ENCODE data around the gene TMEM218. TPM values are rescaled to one million over a fixed set of nuclear protein-coding genes. Genes with fewer than 3 reads are reported as not detected.
A peak's percentile ranks its signal among the peaks of the same experiment; 100 is the strongest.

The TMEM218 gene
- total RNA-seq, 1 experiment from 2014 or later, result 20.5 TPM

DNA sequence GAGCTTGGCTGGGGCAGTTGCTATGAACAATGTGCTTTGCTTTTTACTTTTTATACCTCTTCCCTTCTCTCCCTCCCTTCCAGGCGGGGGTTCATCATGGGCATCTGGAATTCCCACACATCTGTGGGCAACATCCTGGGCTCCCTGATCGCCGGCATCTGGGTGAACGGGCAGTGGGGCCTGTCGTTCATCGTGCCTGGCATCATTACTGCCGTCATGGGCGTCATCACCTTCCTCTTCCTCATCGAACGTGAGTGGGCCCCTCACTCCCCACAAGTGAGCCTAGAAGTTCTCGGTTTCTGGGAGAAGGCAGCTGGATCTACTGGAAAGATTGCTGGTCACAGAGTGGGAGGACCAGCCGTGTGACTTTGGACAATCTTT is 30.9 kb downstream of the TMEM218 start:
- POLR2A ChIA-PET (ENCODE audit: unreplicated experiment), result no interaction called here
- no peak for TF ChIP-seq EZH2 (IDR thresholded peaks at IDR 0.05; ENCODE audit: low read depth)
- TF ChIP-seq, protein P1, sequence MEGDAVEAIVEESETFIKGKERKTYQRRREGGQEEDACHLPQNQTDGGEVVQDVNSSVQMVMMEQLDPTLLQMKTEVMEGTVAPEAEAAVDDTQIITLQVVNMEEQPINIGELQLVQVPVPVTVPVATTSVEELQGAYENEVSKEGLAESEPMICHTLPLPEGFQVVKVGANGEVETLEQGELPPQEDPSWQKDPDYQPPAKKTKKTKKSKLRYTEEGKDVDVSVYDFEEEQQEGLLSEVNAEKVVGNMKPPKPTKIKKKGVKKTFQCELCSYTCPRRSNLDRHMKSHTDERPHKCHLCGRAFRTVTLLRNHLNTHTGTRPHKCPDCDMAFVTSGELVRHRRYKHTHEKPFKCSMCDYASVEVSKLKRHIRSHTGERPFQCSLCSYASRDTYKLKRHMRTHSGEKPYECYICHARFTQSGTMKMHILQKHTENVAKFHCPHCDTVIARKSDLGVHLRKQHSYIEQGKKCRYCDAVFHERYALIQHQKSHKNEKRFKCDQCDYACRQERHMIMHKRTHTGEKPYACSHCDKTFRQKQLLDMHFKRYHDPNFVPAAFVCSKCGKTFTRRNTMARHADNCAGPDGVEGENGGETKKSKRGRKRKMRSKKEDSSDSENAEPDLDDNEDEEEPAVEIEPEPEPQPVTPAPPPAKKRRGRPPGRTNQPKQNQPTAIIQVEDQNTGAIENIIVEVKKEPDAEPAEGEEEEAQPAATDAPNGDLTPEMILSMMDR (conservative IDR thresholded peaks at IDR 0.05), result no peak
- no peak for DNase-seq
- Histone ChIP-seq H2AFZ (no peak overlapping the region), H3K9me2 (ENCODE audit: insufficient read depth) (no peaks in the 10 kb centered on the region), H3K79me2 (ENCODE audit: low read depth) (no peaks in the 10 kb centered on the region), H3K27ac (peak overlapping the region; percentile 80; the same call in 1 of the 2 replicates), H3K4me1 (replicated peaks; ENCODE audit: insufficient read depth) (peaks cover 78% of the 10 kb centered on the region), H4K20me1 (ENCODE audit: insufficient read depth) (no peaks in the 10 kb centered on the region), H3F3A (ENCODE audit: insufficient read depth, low read depth) (peaks cover 29% of the 10 kb centered on the region; the same call in 1 of the 2 replicates), H3K4me2 (no peak overlapping the region), H3K4me3 (no peak overlapping the region), H3K9me3 (ENCODE audit: insufficient read depth, low read depth) (no peaks in the 10 kb centered on the region), H3K27me3 (ENCODE audit: insufficient read depth, low read depth) (no peaks in the 10 kb centered on the region), H3K36me3 (ENCODE audit: low read depth) (no peaks in the 10 kb centered on the region)
- no TSS peak for BruUV-seq (replicated peaks)
- CTCF ChIA-PET, result no interaction called here
- intact Hi-C loops (cut with micrococcal nuclease; ENCODE audit: unreplicated experiment), result no loop called here

DNA sequence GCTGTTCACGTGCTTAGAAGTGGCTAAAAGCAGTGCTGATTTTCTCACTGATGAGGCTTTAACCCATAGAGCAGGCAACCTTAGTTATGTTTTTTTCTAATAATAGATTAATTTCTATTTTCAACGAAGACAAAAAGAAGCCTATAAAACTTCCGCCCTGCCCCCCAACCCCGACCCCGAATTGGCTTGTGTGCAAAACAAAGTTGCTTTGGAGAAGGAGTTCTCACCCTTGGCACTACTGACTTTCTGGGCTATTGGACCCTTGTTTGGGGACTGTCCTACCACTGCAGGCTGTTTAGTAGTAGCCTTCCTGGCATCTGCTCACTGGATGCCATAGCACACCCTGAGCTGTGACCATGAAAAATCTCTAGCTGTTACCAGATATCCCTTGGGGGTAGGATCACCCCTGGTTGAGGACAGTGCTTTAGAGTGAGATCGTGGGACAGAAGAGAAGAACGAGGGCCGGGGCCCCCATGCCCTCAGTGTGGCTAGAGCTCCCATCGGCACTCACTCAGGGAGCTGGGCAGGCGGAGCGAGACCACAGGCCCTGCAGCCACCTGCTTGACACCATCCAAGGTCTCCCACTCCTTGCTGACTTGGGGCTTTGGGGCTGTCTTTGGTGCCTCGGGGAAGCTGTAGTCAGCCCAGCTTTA is 31.4 kb downstream of the TMEM218 start:
- TSS peak; percentile 5 for BruUV-seq (replicated peaks)
- CTCF ChIA-PET, result interaction anchor here (0.6 kb wide), 1 partner anchor 406 kb away, joined by 4 read pairs; the partner anchor contains the start of gene SPA17
- no peaks in the 10 kb centered on the region for H4K20me1 ChIP-seq (ENCODE audit: insufficient read depth)
- POLR2A ChIA-PET (ENCODE audit: unreplicated experiment), result interaction anchor here (0.6 kb wide), 2 partner anchors 15 to 813 kb away, joined by 3 read pairs; no protein-coding TSS in a partner anchor
- peaks cover 29% of the 10 kb centered on the region; the same call in 1 of the 2 replicates for H3F3A ChIP-seq (ENCODE audit: insufficient read depth, low read depth)
- H3K4me3 ChIP-seq, result no peak overlapping the region
- DNase-seq, result no peak
- intact Hi-C loops (cut with micrococcal nuclease; ENCODE audit: unreplicated experiment), result loop anchor here (2.0 to 5.0 kb wide), 2 partner anchors 31 to 118 kb away; partner anchors contain the start of gene TMEM218
- no peaks in the 10 kb centered on the region for H3K27me3 ChIP-seq (ENCODE audit: insufficient read depth, low read depth)
- H3K36me3 ChIP-seq (ENCODE audit: low read depth), result no peaks in the 10 kb centered on the region
- no peaks in the 10 kb centered on the region for H3K79me2 ChIP-seq (ENCODE audit: low read depth)
- H3K4me1 ChIP-seq (replicated peaks; ENCODE audit: insufficient read depth), result peaks cover 82% of the 10 kb centered on the region
- TF ChIP-seq, protein P1 (conservative IDR thresholded peaks at IDR 0.05), result no peak
- no peak for TF ChIP-seq EZH2 (IDR thresholded peaks at IDR 0.05; ENCODE audit: low read depth)
- H3K9me2 ChIP-seq (ENCODE audit: insufficient read depth), result no peaks in the 10 kb centered on the region
- H3K9me3 ChIP-seq (ENCODE audit: insufficient read depth, low read depth), result no peaks in the 10 kb centered on the region
- H3K4me2 ChIP-seq, result no peak overlapping the region
- H2AFZ ChIP-seq, result no peak overlapping the region
- peak overlapping the region; percentile 80 for H3K27ac ChIP-seq

DNA sequence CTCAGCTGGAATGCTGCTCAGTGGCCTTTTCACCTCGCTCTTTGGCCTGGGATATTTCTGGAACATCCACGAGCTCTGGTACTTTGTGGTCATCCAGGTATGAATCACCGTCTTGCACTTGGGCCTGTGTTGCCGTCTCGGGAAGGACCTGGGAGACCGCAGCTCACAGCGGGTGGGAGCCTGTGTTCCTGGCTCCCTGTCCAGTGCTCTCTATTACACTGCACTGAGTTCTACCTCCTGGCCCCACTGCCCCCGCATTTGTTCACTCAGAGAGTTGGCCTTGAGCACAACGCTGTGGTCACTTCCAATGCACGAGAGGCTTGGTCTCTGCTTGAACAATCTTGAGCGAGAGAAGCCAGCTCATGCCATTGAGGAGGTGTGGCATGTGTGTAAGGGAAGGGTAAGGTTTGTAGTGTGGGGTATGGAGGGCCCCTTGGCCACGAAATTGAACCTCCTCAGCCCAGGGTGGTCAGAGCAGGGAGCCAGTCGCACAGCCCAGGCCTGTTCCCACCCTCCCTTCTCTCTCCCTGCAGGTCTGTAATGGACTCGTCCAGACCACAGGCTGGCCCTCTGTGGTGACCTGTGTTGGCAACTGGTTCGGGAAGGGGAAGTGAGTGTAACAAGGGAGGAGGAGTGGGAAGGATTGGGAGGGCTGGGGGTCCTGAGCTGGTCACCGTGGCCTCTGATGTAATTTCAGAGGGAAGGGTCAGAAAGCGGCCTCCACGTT is 32.1 kb downstream of the TMEM218 start:
- peaks cover 28% of the 10 kb centered on the region; the same call in 1 of the 2 replicates for H3F3A ChIP-seq (ENCODE audit: insufficient read depth, low read depth)
- no peaks in the 10 kb centered on the region for H3K9me2 ChIP-seq (ENCODE audit: insufficient read depth)
- H2AFZ ChIP-seq, result no peak overlapping the region
- no peaks in the 10 kb centered on the region for H3K27me3 ChIP-seq (ENCODE audit: insufficient read depth, low read depth)
- no peaks in the 10 kb centered on the region for H4K20me1 ChIP-seq (ENCODE audit: insufficient read depth)
- POLR2A ChIA-PET (ENCODE audit: unreplicated experiment), result interaction anchor here (0.6 to 1.2 kb wide), 4 partner anchors 9 to 813 kb away, joined by 3 to 4 read pairs (median 3); partner anchors contain the start of gene TMEM218
- peak overlapping the region; percentile 80 for H3K27ac ChIP-seq
- H3K4me3 ChIP-seq, result no peak overlapping the region
- H3K4me2 ChIP-seq, result peak overlapping the region; percentile 40; the same call in 1 of the 2 replicates
- DNase-seq, result peak; percentile 49 to 74
- intact Hi-C loops (cut with micrococcal nuclease; ENCODE audit: unreplicated experiment), result loop anchor here (2.0 to 5.0 kb wide), 2 partner anchors 31 to 117 kb away; partner anchors contain the start of gene TMEM218
- H3K36me3 ChIP-seq (ENCODE audit: low read depth), result no peaks in the 10 kb centered on the region
- BruUV-seq (replicated peaks), result no TSS peak
- no peaks in the 10 kb centered on the region for H3K79me2 ChIP-seq (ENCODE audit: low read depth)
- TF ChIP-seq, protein P1 (conservative IDR thresholded peaks at IDR 0.05), result no peak
- TF ChIP-seq EZH2 (IDR thresholded peaks at IDR 0.05; ENCODE audit: low read depth), result no peak
- peaks cover 80% of the 10 kb centered on the region for H3K4me1 ChIP-seq (replicated peaks; ENCODE audit: insufficient read depth)
- H3K9me3 ChIP-seq (ENCODE audit: insufficient read depth, low read depth), result no peaks in the 10 kb centered on the region
- CTCF ChIA-PET, result interaction anchor here (0.6 to 1.6 kb wide), 2 partner anchors 9 to 405 kb away, joined by 4 to 10 read pairs; partner anchors contain the start of gene SPA17

Measured in PC-9 (cell line).